Prostate gland (tissue), 2 donors: ENCODE measurements around the gene AMIGO2. TPM values are rescaled to one million over a fixed set of nuclear protein-coding genes. Genes with fewer than 3 reads are reported as not detected.
A peak's percentile ranks its signal among the peaks of the same experiment; 100 is the strongest.

Experiments used
- DNase-seq: peaks from one replicate; pipeline ENCODE4 v3.0.0-alpha.2; 2019; ENCODE audit warnings: low spot score
- H3K27ac ChIP-seq, 2 donors: fragments of 200-600 bp; sonication (generic); 2 replicates each; pipeline ENCODE4 v1.5.1; 2017 to 2019
- H3K27me3 ChIP-seq: fragments of 200-600 bp; sonication (generic); replicated peaks from 2 replicates; pipeline ENCODE4 v1.5.1; 2019; ENCODE audit not compliant: insufficient read depth
- H3K36me3 ChIP-seq, 2 donors: fragments of 200-600 bp; sonication (generic); 1 replicate in 1 of 2; 2 replicates in 1 of 2; pipeline versions ENCODE4 v1.5.1 to v1.8.1; 2017 to 2019
- H3K4me1 ChIP-seq: fragments of 200-600 bp; sonication (generic); replicated peaks from 2 replicates; pipeline ENCODE4 v1.5.1; 2019
- H3K4me3 ChIP-seq, 2 donors: fragments of 200-600 bp; sonication (generic); 2 replicates each; pipeline ENCODE4 v1.5.1; 2017 to 2019
- H3K9me3 ChIP-seq: fragments of 200-600 bp; sonication (generic); 2 replicates; pipeline ENCODE4 v1.5.1; 2017
- CTCF ChIP-seq, 4 experiments: fragments of 200-600 bp in 2 of 4; fragments of 450-650 bp in 2 of 4; sonication (generic) in 2 of 4; IDR thresholded peaks; 1 replicate in 3 of 4; 2 replicates in 1 of 4; pipeline ENCODE4 v1.5.1; 2016 to 2019; ENCODE audit warnings: antibody characterized with exemption in 4 of 4, mild to moderate bottlenecking in 2 of 4, moderate library complexity in 2 of 4
- POLR2A ChIP-seq: fragments of 450-650 bp; IDR thresholded peaks from one replicate; pipeline ENCODE4 v1.6.1; 2016; ENCODE audit warnings: antibody characterized with exemption, mild to moderate bottlenecking
- POLR2AphosphoS5 ChIP-seq: sonication (generic); formaldehyde crosslinking; IDR thresholded peaks from one replicate; pipeline ENCODE4 v1.6.1; 2017; ENCODE audit warnings: antibody characterized with exemption
- WGBS: methylation state at CpG from one replicate; pipeline ENCODE4 v1.1.5; 2018; 5-methylcytosine and 5-hydroxymethylcytosine counted together
- intact Hi-C: fragments of 100-400 bp; cut with DNase I; formaldehyde crosslinking; loops from one replicate; pipeline ENCODE4 v1.14.2; 2022
- total RNA-seq, 2 donors: library from RNA; depleted of rRNA; stranded (reverse); fragments of >200 nt; gene quantifications; one replicate each; pipeline ENCODE4 v1.1.0, GENCODE V29; 2016

The AMIGO2 gene
- total RNA-seq, 2 donors from 2014 or later = 6.3 to 44.9 TPM

- Histone ChIP-seq H3K9me3 (no peaks in the 10 kb centered on the region), H3K36me3 (no peaks in the 10 kb centered on the region), H3K27me3 (no peaks in the 10 kb centered on the region), H3K4me1 (no peaks in the 10 kb centered on the region), H3K4me3 (peak overlapping the region; percentile 57 to 61), H3K27ac (peak overlapping the region; percentile 77 to 80)
- intact Hi-C loops = loop anchor here (5.0 kb wide), 3 partner anchors 43 to 317 kb away; no protein-coding TSS in a partner anchor
- TF ChIP-seq CTCF (IDR thresholded peaks at IDR 0.05) = no peak
- no peak for TF ChIP-seq POLR2A
- TF ChIP-seq POLR2AphosphoS5 = no peak
- WGBS = 0% methylated on average over 36 of the region's 49 CpGs
- peak; percentile 33 for DNase-seq
These were observed 394 bp upstream of the AMIGO2 start for GRCh38 chr12:47079981-47080724.

GRCh38 chr12:47078733-47079467, 859 bp downstream of the AMIGO2 start:
- Histone ChIP-seq H3K36me3 (no peaks in the 10 kb centered on the region), H3K27me3 (no peaks in the 10 kb centered on the region), H3K9me3 (no peaks in the 10 kb centered on the region), H3K4me3 (peak overlapping the region; percentile 57 to 61), H3K4me1 (no peaks in the 10 kb centered on the region), H3K27ac (peak overlapping the region; percentile 77 to 80)
- TF ChIP-seq POLR2AphosphoS5 (no peak), POLR2A (peak; percentile 50)
- 5% methylated on average over 17 of the region's 17 CpGs for WGBS
- intact Hi-C loops = loop anchor here (5.0 kb wide), 3 partner anchors 42 to 318 kb away; no protein-coding TSS in a partner anchor
- peak; percentile 35 for DNase-seq

- TF ChIP-seq CTCF (IDR thresholded peaks at IDR 0.05) = no peak
- TF ChIP-seq POLR2A = no peak
- no peak for TF ChIP-seq POLR2AphosphoS5
- Histone ChIP-seq H3K9me3 (no peaks in the 10 kb centered on the region), H3K27ac (no peak overlapping the region), H3K36me3 (no peaks in the 10 kb centered on the region), H3K27me3 (no peaks in the 10 kb centered on the region), H3K4me3 (no peak overlapping the region), H3K4me1 (no peaks in the 10 kb centered on the region)
- no peak for DNase-seq
- 95% methylated on average over 8 of the region's 8 CpGs for WGBS
- intact Hi-C loops = loop anchor here (5.0 kb wide), 3 partner anchors 41 to 319 kb away; no protein-coding TSS in a partner anchor
These were observed 1.7 kb downstream of the AMIGO2 start for GRCh38 chr12:47078086-47078395.

GRCh38 chr12:47077206-47078085, 2.3 kb downstream of the AMIGO2 start:
- H3K4me1 ChIP-seq = no peaks in the 10 kb centered on the region
- WGBS = 87% methylated on average over 17 of the region's 17 CpGs
- no peaks in the 10 kb centered on the region for H3K36me3 ChIP-seq
- no peak for TF ChIP-seq POLR2A
- no peak for TF ChIP-seq CTCF (IDR thresholded peaks at IDR 0.05)
- no peak for TF ChIP-seq POLR2AphosphoS5
- no peaks in the 10 kb centered on the region for H3K9me3 ChIP-seq
- no peak overlapping the region for H3K4me3 ChIP-seq
- DNase-seq = no peak
- H3K27ac ChIP-seq = no peak overlapping the region
- no peaks in the 10 kb centered on the region for H3K27me3 ChIP-seq
- intact Hi-C loops = loop anchor here (5.0 kb wide), 3 partner anchors 40 to 320 kb away; no protein-coding TSS in a partner anchor
